Measurements from ENCODE around the gene CDH23.

Gene CDH23

GRCh38 chr10:71413581-71413980 lies 16.9 kb downstream of the CDH23 start:
- DNase-seq (ENCODE audit: low read depth) = no peak
- no peak for TF ChIP-seq CTCF (conservative IDR thresholded peaks at IDR 0.05; ENCODE audit: low read depth, low read length)

GRCh38 chr10:71414359-71414758 lies 17.6 kb downstream of the CDH23 start:
- no peak for DNase-seq (ENCODE audit: low read depth)
- H3K4me3 ChIP-seq (ENCODE audit: low read depth, low read length) = no peak overlapping the region
- no peak for TF ChIP-seq CTCF (conservative IDR thresholded peaks at IDR 0.05; ENCODE audit: low read depth, low read length)

More at GRCh38 chr10:71413581-71413980, 16.9 kb downstream of the CDH23 start:
- no peak overlapping the region for H3K4me3 ChIP-seq (ENCODE audit: low read depth, low read length)

- DNase-seq (ENCODE audit: low read depth) = no peak
- no peak overlapping the region for H3K4me3 ChIP-seq (ENCODE audit: low read depth, low read length)
- TF ChIP-seq CTCF (conservative IDR thresholded peaks at IDR 0.05; ENCODE audit: low read depth, low read length) = no peak
Measured at GRCh38 chr10:71419002-71419540, 22.4 kb downstream of the CDH23 start.

- DNase-seq (ENCODE audit: low read depth) = no peak
- no peak overlapping the region for H3K4me3 ChIP-seq (ENCODE audit: low read depth, low read length)
- TF ChIP-seq CTCF (conservative IDR thresholded peaks at IDR 0.05; ENCODE audit: low read depth, low read length) = no peak
Measured at GRCh38 chr10:71419750-71420149, 23.0 kb downstream of the CDH23 start.

- no peak for TF ChIP-seq CTCF (conservative IDR thresholded peaks at IDR 0.05; ENCODE audit: low read depth, low read length)
- DNase-seq (ENCODE audit: low read depth) = no peak
- no peak overlapping the region for H3K4me3 ChIP-seq (ENCODE audit: low read depth, low read length)
Measured at GRCh38 chr10:71421075-71421434, 24.3 kb downstream of the CDH23 start.

- no peak for TF ChIP-seq CTCF (conservative IDR thresholded peaks at IDR 0.05; ENCODE audit: low read depth, low read length)
- no peak for DNase-seq (ENCODE audit: low read depth)
- H3K4me3 ChIP-seq (ENCODE audit: low read depth, low read length) = no peak overlapping the region
Measured at GRCh38 chr10:71423250-71423649, 26.5 kb downstream of the CDH23 start.

- DNase-seq (ENCODE audit: low read depth) = no peak
- TF ChIP-seq CTCF (conservative IDR thresholded peaks at IDR 0.05; ENCODE audit: low read depth, low read length) = no peak
- no peak overlapping the region for H3K4me3 ChIP-seq (ENCODE audit: low read depth, low read length)
Measured at GRCh38 chr10:71423901-71424300, 27.2 kb downstream of the CDH23 start.

All from choroid plexus epithelial cell (primary cell).